Measurements from ENCODE around the gene TMEM52.
A peak's percentile ranks its signal among the peaks of the same experiment; 100 is the strongest.

TMEM52 gene

DNA sequence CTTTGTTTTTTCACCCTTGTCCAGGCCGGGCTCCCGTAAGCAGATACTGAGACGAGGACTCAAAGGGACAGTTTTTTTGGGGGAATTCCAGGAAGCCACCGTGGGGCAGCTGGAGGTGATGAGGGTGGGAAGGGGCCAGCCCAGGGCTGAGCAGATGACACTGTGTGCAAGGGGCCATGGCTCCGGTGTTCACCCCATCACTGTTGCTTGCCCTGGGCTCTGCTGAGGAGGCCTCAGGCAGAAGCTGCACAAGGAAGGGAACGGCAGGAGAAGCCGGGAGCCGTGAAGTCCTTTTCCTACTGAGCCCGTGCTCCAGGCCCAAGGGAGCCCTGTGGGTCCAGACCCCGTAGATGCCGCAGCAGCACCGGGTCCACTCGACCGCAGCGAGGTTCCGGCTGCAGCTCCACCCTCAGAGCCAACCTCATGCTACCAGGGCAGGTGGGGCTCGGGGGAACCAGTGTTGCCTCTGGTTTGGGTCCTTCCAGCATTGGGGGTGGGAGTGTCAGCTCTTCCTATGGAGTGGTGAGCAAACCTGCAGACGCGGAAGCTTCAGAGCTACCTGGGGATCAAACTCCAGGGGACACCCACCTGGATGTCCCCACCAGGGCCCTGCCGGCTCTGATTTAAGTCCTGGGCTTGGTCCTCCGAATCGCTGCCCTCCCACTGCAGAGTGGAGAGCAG is 8.3 kb downstream of the TMEM52 start:
- no peak for ATAC-seq (ENCODE audit: low read depth)
- TF ChIP-seq, protein P1, sequence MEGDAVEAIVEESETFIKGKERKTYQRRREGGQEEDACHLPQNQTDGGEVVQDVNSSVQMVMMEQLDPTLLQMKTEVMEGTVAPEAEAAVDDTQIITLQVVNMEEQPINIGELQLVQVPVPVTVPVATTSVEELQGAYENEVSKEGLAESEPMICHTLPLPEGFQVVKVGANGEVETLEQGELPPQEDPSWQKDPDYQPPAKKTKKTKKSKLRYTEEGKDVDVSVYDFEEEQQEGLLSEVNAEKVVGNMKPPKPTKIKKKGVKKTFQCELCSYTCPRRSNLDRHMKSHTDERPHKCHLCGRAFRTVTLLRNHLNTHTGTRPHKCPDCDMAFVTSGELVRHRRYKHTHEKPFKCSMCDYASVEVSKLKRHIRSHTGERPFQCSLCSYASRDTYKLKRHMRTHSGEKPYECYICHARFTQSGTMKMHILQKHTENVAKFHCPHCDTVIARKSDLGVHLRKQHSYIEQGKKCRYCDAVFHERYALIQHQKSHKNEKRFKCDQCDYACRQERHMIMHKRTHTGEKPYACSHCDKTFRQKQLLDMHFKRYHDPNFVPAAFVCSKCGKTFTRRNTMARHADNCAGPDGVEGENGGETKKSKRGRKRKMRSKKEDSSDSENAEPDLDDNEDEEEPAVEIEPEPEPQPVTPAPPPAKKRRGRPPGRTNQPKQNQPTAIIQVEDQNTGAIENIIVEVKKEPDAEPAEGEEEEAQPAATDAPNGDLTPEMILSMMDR (IDR thresholded peaks at IDR 0.05; ENCODE audit: poor library complexity, severe bottlenecking), result no peak
- no peaks in the 10 kb centered on the region for H3K9me3 ChIP-seq (ENCODE audit: severe bottlenecking)
- no peaks in the 10 kb centered on the region for H3K36me3 ChIP-seq (ENCODE audit: low read depth)
- peak; percentile 45 for DNase-seq (ENCODE audit: low spot score)
- H3K4me3 ChIP-seq (ENCODE audit: severe bottlenecking), result no peak overlapping the region
- peaks cover 19% of the 10 kb centered on the region for H3K4me1 ChIP-seq (ENCODE audit: insufficient read depth, poor library complexity, severe bottlenecking)
- H3K27ac ChIP-seq (ENCODE audit: poor library complexity, severe bottlenecking), result no peak overlapping the region
- no peaks in the 10 kb centered on the region for H3K27me3 ChIP-seq (ENCODE audit: insufficient read depth, poor library complexity, severe bottlenecking)

DNA sequence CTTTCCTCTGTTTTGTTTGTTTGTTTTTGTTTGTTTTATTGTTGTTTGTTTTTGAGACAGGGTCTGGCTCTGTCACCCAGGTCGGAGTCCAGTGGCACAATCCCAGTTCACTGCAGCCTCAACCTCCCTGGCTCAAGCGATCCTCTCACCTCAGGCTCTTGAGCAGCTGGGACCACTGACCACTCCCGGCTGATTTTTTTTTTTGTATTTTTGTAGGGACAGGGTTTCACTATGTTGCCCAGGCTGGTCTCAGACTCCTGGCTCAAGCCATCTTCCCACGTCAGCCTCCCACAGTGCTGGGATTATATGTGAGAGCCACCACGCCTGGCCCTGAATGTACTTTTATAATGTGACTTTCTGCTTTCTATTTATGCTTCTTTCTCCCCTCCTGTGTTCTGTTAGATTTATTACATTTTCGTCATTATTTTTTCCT is 9.0 kb downstream of the TMEM52 start:
- no peak overlapping the region for H3K4me3 ChIP-seq (ENCODE audit: severe bottlenecking)
- DNase-seq (ENCODE audit: low spot score) (no peak), ATAC-seq (ENCODE audit: low read depth) (no peak)
- no peaks in the 10 kb centered on the region for H3K9me3 ChIP-seq (ENCODE audit: severe bottlenecking)
- H3K36me3 ChIP-seq (ENCODE audit: low read depth), result no peaks in the 10 kb centered on the region
- H3K27me3 ChIP-seq (ENCODE audit: insufficient read depth, poor library complexity, severe bottlenecking), result no peaks in the 10 kb centered on the region
- peaks cover 19% of the 10 kb centered on the region for H3K4me1 ChIP-seq (ENCODE audit: insufficient read depth, poor library complexity, severe bottlenecking)
- TF ChIP-seq, protein P1 (IDR thresholded peaks at IDR 0.05; ENCODE audit: poor library complexity, severe bottlenecking), result no peak
- H3K27ac ChIP-seq (ENCODE audit: poor library complexity, severe bottlenecking), result peak overlapping the region; percentile 42

DNA sequence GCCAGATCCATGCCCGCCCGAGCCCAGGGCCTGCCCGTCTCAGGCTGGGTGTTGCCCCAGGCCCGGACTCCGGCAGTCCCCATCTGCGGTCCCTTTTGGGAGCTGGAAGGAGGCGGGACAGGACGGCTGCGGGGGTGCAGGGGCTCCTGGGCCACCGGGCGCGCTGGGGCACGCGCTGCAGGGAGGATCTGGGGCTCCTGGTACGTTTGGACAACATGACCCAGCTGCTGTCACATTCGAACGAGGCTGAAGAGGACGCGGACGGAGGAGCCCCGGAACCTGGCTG is 10.6 kb downstream of the TMEM52 start:
- Histone ChIP-seq H3K27me3 (ENCODE audit: insufficient read depth, poor library complexity, severe bottlenecking) (no peaks in the 10 kb centered on the region), H3K9me3 (ENCODE audit: severe bottlenecking) (no peaks in the 10 kb centered on the region), H3K4me1 (ENCODE audit: insufficient read depth, poor library complexity, severe bottlenecking) (peaks cover 19% of the 10 kb centered on the region), H3K4me3 (ENCODE audit: severe bottlenecking) (peak overlapping the region; percentile 49), H3K27ac (ENCODE audit: poor library complexity, severe bottlenecking) (peak overlapping the region; percentile 42), H3K36me3 (ENCODE audit: low read depth) (no peaks in the 10 kb centered on the region)
- TF ChIP-seq, protein P1 (IDR thresholded peaks at IDR 0.05; ENCODE audit: poor library complexity, severe bottlenecking), result no peak
- ATAC-seq (ENCODE audit: low read depth), result peak; percentile 11
- no peak for DNase-seq (ENCODE audit: low spot score)

DNA sequence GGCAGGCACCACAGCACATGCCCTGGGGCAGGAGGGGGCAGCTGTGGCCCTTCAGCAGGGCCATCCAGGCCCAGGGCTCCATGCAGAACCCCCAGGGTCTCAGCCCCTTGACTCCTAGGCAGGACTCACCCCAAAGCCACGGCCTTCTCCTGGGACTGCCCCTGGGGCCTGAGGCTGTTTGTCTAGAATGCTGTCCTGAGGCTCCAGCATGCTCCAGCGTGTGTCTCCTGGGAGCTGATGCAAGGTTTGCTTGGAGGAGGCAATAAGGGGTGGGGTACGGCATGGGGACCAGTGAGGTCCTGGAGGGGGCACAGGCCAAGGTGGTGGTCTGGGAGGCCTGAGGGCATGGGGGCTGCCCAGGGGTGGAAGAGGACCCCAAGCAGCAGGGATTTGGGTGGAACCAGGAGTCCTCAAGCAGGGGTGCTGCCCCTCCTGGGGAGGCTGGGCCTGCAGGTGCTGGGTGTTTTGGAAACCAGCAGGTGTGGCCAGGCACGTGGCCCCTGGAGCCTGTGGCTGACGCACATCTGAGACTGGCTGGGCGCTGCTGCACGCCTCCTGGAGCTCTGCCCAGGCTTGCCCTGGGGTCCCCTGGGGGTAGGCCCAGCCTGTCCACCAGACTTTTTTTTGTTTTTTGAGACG is 11.9 kb downstream of the TMEM52 start:
- Histone ChIP-seq H3K36me3 (ENCODE audit: low read depth) (no peaks in the 10 kb centered on the region), H3K4me1 (ENCODE audit: insufficient read depth, poor library complexity, severe bottlenecking) (peaks cover 19% of the 10 kb centered on the region), H3K27me3 (ENCODE audit: insufficient read depth, poor library complexity, severe bottlenecking) (no peaks in the 10 kb centered on the region), H3K27ac (ENCODE audit: poor library complexity, severe bottlenecking) (peak overlapping the region; percentile 42), H3K4me3 (ENCODE audit: severe bottlenecking) (no peak overlapping the region), H3K9me3 (ENCODE audit: severe bottlenecking) (no peaks in the 10 kb centered on the region)
- TF ChIP-seq, protein P1 (IDR thresholded peaks at IDR 0.05; ENCODE audit: poor library complexity, severe bottlenecking), result no peak
- DNase-seq (ENCODE audit: low spot score) (peak; percentile 86), ATAC-seq (ENCODE audit: low read depth) (peak; percentile 53)
